ENCODE data around the gene FBXO44.

- no peak for TF ChIP-seq TAF1 (IDR thresholded peaks at IDR 0.05; ENCODE audit: borderline replicate concordance, insufficient read depth, low read length)
- no peak for TF ChIP-seq POLR2AphosphoS5 (IDR thresholded peaks at IDR 0.05; ENCODE audit: low read depth, low read length)
- no peak for TF ChIP-seq SIN3A (IDR thresholded peaks at IDR 0.05; ENCODE audit: borderline replicate concordance, insufficient read depth, low read length)
- TF ChIP-seq, protein P1, sequence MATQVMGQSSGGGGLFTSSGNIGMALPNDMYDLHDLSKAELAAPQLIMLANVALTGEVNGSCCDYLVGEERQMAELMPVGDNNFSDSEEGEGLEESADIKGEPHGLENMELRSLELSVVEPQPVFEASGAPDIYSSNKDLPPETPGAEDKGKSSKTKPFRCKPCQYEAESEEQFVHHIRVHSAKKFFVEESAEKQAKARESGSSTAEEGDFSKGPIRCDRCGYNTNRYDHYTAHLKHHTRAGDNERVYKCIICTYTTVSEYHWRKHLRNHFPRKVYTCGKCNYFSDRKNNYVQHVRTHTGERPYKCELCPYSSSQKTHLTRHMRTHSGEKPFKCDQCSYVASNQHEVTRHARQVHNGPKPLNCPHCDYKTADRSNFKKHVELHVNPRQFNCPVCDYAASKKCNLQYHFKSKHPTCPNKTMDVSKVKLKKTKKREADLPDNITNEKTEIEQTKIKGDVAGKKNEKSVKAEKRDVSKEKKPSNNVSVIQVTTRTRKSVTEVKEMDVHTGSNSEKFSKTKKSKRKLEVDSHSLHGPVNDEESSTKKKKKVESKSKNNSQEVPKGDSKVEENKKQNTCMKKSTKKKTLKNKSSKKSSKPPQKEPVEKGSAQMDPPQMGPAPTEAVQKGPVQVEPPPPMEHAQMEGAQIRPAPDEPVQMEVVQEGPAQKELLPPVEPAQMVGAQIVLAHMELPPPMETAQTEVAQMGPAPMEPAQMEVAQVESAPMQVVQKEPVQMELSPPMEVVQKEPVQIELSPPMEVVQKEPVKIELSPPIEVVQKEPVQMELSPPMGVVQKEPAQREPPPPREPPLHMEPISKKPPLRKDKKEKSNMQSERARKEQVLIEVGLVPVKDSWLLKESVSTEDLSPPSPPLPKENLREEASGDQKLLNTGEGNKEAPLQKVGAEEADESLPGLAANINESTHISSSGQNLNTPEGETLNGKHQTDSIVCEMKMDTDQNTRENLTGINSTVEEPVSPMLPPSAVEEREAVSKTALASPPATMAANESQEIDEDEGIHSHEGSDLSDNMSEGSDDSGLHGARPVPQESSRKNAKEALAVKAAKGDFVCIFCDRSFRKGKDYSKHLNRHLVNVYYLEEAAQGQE (IDR thresholded peaks at IDR 0.05; ENCODE audit: insufficient read depth in 1 of 2, low read depth in 2 of 2, low read length in 2 of 2): no peak
These were observed 42.7 kb downstream of the FBXO44 start for GRCh38 chr1:11697188-11697892.
